Femur (tissue), 1 donor: Measurements from ENCODE around the gene ETHE1.
A peak's percentile ranks its signal among the peaks of the same experiment; 100 is the strongest.
"Not testable (repeated sequence)": the region's sequence is repeated elsewhere in the genome, so short reads cannot be mapped to it uniquely, and the experiment has no call there.

Experiments
- DNase-seq: peaks from one replicate; pipeline ENCODE4 v3.0.0-alpha.2; 2017

The ETHE1 gene

DNA sequence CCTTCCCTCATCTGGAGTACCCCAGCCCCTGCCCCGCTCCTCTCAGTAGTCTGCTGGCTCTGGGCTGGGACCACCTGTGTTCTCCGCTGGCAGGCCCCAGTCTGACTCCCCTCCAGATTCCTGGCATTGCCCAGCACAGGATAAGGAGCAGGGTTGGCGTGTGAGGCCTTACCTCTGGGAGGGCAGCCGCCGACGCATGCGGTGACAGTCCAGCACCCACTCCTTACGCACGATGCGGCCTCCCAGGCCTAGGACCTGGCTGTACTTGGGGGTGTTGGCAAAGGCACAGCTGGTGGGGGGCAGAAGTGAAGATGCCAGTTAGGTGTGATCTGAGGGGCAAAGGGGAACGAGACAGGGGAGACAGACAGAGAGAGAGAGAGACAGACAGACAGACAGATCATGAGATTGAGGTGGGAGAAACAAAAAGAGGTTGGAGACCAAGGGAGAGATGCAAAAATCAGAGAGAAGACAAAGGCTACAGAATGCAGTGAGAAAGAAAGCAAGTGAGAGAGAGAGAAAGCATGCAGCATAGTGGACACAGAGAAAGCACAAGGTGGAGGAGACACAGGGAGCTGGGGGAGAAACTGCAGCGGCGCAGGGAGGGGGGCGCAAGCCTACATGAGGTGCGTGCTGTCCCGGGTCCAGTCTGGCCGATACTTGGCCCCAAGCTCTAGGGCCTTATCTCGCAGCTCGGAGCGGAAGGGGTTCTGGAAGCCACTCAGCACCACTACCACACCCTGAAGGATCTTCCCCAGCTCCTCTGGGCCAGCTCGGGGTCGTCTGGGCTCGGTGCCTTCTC, 24.6 kb upstream of the ETHE1 start:
- DNase-seq, result no peak

DNA sequence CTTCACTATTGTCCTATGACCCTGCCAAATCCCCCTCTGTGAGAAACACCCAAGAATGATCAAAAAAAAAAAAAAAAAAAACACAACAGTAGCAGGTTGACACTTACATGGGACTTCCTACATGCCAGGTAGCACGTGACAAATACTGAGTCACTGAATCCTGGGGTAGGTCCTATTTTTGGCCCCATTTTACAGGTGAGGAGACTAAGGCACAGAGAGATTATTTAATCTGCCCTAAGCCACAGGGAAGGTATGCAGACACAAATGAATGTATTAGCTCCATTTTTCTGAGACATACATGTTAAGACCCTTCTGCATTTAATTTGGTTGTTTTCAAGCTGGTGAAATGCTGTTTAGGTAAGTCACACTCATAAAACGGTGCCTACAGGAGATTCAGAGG, 21.7 kb upstream of the ETHE1 start:
- DNase-seq, result no peak

DNA sequence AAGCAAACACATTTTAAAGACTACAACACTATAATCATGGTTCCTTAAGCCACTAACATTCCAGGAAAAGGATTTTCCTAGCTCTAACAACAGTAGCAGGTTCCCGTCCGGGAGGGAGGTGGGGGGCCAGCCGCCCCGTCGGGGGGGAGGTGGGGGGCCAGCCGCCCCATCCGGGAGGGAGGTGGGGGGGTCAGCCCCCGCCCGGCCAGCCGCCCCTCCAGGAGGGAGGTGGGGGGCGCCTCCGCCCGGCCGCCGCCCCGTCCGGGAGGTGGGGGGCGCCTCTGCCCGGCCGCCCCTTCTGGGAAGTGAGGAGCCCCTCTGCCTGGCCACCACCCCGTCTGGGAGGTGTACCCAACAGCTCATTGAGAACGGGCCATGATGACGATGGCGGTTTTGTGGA, 20.9 kb upstream of the ETHE1 start:
- not testable (repeated sequence) for DNase-seq

DNA sequence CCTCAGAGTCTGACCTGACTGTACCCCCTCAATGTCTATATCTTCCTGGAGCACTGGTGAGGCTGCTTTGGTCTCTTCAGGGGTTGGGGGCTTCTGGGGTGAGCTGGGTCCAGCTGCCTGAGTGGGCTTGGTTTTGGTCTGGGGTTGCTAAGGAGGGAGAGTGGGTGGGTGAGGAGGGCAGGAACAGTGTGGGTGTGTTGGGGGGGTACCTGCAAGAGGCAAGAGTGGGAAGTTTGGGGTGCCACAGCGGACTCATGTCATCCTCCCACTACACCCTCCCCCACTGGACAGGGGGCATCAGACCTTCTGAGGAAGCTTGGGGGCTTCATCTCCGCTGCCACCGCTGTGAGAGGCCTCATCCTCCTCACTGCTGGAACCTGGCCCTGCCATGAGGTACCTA, 19.6 kb upstream of the ETHE1 start:
- DNase-seq, result no peak

DNA sequence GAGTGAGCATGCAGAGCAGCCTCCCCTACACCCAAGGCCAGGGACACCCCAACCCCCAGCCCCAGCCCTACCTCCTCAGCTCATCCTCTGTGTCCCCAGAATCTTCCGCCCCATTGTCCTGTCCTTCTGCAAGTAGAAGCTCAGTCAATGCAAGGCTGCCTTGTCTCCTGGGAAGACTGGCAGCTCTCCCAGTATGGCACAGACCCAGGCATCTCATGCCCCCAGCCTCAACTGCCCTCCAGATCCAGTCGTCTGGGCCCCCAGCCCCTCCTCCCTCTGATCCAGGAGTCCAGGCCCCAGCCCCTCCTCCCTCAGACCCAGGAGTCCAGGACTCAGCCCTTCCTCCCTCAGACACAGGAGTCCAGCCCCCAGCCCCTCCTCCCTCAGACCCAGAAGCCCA, 19.0 kb upstream of the ETHE1 start:
- no peak for DNase-seq

DNA sequence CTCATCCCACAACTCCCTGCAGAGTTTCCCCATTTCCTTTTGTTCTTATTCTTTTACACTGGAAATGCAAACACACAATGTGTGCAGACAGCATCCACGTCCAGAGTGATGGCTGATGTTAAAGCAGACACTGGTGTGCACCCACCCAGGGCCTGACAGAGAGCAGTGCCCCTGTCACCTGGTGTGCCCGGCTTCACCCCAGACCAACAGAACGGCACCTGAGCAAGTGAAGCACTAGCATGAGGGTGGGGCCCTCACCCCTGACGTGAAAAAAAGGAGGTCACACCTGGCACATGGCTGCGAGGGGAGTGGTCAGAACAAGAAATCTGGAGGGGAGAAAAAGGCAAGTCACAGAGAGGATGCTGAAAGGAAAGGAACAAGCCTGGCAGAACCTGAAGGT, 18.3 kb upstream of the ETHE1 start:
- no peak for DNase-seq

DNA sequence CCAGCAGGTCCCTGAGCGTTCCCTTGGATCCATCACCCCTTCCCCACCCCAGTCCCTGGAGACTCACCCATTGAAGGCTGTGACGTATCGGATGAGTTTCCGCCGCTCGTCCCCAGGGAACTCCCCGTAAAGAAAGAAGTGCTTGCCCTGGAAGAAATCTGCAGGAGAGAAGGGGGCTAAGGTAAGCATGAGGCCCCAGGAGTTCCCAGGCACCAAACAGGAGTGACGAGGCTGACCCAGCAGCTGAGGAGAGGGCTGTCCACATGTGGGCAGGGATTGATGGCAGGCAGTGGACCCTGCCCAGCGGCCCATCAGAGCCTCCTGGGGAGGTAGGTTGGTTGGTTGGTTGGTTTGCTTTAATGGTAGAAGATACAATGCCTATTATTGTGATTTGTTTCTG, 17.1 kb upstream of the ETHE1 start:
- DNase-seq, result no peak

DNA sequence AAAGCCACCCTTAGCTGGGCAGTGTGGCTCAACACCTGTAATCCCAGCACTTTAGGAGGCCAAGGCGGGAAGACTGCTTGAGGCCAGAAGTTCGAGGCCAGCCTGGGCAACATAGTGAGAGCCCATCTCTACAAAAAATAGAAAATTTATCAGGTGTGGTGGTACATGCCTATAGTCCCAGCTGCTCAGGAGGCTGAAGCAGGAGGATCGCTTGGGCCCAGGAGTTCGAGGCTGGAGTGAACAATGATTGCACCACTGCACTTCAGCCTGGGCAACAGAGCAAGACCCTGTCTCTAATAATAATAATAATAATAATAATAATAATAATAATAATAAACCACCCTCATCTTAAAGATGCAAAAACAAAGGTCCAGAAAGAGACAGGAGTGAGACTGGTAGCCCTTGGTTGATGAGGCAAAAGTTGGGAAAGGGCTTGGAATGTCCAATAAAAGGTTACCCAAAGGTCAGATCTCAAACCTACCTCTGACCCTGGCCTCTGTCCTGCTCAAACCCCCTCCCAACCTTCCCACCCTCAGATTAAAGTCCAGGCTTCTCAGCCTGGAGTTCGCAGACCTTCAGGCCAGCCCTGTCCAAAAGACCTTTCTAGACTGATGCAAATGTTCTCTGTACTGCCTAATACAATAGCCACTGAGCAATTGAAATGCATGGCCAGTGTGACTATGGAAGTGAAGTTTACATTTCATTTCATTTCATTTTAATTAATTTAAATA, 15.1 kb upstream of the ETHE1 start:
- DNase-seq, result no peak

DNA sequence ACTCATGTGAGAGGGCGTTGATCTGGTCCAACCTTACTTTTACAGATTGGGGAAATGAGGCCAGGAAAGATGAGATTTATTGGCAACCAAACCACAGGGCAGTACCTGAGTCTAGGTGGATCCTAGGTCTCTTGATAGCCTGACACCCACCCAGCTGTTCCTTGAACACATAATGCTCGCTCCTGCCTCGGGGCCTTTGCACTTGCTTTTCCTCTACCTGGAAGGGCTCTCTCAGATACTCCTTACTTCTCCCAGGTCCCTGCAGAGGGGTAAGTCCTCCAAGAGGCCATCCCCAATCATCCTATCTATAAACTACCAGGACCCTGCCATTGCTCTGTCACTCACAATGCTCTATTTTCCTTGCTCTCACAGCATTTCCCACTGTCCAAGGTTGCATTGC, 13.4 kb upstream of the ETHE1 start:
- DNase-seq, result no peak

DNA sequence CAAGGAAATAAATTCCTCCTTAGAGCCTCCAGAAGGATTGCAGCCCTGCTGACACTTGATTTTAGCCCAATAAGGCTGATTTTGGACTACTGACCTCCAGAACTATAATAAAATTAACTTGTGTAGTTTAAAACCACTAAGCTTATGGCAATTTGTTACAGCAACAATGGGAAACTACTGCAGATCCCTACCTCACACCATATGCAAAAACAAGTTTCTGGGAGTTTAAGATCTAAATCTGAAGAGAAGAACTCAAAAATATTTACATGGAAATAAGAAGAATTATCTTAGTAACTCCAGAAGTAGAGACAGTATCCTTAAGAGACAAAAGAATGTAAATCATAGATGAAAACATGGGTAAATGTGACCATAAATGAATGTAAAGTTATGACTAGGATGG, 11.9 kb upstream of the ETHE1 start:
- no peak for DNase-seq

DNA sequence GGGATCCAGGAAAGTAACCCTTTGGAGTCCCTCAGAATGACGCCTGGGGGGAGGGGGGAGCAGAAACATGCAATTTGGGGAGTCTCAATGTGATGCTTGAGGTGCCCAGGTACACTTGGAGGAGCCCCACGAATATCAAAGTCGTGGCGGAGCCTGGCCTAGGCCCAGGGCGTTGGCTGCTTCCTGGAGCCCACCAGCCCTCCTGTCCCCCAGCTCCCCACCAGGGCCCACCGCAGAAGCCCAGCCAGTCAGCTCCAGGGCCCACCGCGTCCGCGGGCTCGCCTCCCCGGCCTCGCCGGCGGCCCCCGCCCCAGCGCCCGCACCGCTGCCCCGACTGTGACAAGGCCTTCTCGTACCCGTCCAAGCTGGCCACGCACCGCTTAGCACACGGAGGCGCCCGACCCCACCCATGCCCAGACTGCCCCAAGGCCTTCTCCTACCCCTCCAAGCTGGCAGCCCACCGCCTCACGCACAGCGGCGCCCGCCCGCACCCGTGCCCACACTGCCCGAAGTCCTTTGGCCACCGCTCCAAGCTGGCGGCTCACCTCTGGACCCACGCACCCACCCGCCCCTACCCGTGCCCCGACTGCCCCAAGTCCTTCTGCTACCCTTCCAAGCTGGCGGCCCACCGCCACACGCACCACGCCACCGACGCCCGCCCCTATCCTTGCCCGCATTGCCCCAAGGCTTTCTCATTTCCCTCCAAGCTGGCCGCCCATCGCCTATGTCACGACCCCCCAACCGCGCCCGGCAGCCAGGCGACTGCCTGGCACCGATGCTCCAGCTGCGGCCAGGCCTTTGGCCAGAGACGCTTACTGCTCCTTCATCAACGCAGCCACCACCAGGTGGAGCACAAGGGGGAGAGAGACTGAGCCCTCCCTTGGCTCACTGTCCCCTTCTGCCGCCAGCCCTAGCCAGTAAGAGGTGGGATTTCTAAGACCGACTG, 8.1 kb upstream of the ETHE1 start:
- peak; percentile 86 for DNase-seq

DNA sequence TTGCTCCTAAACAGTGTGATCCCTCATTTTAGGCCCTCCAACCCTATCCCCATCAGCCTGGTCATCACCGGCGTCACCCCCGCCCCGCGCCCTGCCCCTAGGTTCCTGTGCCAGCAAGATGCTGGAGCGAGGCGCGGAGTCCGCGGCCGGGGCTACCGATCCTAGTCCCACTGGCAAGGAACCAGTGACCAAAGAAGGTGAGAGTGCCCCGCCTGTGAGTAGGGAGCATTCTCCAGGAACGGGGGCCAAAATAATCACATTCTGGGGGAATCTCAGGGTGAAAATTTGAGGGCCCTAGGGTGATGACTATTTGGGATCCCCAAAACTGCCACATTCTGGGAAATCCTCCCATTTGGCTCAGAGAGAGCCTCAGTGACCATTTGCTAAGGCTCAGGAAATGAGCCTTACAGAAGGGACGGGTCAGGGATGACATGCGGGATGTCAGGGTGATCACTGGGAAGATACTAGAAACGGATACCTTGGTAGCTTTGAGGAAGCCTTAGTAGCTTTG, 7.4 kb upstream of the ETHE1 start:
- DNase-seq, result no peak

DNA sequence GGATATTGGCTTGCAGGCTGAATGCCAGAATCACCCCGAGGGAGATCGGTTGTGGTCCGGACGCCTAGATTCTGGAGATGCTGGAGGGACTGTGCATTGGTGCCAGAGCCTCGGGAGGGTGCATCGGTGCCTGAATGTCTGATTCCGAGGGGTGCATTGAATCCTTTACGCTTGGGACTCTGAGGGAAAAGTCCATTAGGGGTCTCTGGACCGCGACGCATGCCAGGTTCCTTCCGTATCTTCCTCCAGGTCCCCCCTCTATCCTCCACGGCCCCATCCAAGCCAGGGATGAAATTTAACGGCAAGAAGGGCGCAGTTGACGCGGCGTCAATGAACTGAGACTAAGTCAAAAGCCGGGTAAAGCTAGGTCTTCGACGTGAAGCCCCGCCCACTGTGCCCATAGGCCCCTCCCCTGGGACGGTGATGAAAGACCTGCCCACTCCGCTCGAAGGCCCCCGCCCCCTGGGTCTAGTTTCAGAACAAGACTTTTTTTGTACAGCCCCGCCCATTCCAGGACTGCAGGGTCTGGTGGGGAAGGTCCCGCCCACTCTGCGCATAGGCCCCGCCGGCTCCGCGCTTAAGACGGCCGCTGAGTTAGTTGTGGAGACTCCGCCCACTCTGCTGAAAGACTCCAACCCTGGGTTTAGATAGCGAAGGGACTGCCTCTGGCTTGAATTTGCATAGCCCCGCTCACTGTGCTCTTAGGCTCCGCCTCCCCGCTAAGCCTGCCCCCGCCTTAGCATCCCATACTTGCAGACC, 6.7 kb upstream of the ETHE1 start:
- peak; percentile 99 for DNase-seq

DNA sequence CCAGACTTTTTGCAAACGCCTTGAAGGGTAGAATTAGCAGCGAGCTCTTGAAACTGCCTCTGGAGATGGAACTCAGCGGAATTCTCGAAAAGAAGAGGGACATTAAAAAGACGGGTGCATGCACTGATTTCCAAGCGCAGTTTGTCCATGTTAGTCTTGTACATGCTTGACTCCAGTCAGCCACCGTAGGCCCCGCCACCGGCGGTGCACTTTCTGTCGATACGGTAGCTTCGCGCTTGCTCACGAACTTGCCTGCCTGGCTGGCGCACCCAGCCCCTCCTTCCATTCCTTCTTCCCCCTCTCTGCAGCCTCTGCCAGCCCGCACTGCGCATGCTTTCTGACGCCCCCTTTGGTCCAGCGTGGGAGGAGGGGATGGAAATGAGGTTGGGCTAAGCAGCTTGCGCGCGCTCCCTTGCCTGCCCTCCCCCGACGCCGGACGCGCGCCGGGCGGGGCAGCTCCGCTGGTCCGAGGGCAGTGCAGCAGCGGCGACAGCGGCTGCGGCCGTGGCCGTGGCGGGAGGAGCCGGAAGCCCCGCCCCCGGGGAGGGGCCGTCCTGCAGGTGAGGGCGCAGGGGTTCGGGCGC, 6.1 kb upstream of the ETHE1 start, which contains the start of gene ZNF575:
Gene ZNF575 (plus strand): TSS at position 227 of the 584 bp plus-strand sequence. CDS start 1,235 bp downstream, outside the sequence.
- DNase-seq, result peak; percentile 99

DNA sequence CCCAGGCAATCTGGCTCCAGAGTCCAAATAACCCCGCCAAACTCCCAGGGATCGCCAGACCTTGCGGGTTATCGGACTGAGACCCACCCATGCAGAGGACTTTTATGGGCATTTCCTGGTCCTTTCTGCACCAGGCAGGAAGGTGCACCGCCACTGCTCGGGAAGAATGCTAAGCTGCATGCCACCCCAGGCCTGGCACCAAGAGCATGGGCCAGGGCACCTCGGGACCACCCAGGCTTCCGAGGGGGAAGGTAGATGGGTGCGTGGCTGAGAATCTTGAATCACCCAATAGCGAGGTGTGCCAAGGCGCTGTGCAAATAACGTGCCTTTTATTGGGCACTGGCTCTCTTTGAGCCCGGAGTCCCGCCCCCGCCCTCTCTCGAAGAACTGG, 5.6 kb upstream of the ETHE1 start:
- no peak for DNase-seq

DNA sequence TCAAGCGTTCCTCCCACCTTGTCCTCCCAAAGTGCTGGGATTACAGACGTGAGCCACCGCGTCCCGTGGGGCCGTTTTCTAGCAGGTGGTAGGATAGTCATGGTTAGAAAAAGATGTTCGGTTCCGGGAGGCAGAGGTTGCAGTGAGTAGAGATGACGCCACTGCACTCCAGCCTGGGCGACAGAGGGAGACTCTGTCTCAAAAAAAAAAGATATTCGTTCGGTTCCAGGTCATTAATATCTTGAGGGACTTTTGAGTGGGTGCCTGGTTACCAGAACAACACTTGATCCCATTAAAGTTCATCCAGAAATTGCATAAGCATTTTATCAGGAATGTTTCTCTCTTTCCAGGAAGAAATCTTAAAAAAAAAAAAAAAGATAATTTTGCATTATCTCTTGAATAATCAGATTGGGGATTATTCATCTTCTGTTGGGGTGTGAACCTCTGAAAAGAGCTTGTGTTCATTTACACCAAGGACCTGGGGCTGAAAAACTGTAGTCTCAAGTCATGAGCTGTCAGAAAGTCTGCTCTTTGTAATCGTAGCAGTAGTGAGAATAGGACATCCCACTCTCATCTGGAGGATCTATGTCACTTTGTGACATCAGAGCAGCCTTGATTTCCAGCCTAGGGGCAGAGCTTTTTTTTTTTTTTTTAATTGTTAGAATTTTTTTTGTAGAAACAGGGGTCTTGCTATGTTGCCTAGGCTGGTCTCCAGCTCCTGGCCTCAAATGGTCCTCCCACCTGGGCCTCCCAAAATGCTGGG, 1.0 kb upstream of the ETHE1 start:
- no peak for DNase-seq

DNA sequence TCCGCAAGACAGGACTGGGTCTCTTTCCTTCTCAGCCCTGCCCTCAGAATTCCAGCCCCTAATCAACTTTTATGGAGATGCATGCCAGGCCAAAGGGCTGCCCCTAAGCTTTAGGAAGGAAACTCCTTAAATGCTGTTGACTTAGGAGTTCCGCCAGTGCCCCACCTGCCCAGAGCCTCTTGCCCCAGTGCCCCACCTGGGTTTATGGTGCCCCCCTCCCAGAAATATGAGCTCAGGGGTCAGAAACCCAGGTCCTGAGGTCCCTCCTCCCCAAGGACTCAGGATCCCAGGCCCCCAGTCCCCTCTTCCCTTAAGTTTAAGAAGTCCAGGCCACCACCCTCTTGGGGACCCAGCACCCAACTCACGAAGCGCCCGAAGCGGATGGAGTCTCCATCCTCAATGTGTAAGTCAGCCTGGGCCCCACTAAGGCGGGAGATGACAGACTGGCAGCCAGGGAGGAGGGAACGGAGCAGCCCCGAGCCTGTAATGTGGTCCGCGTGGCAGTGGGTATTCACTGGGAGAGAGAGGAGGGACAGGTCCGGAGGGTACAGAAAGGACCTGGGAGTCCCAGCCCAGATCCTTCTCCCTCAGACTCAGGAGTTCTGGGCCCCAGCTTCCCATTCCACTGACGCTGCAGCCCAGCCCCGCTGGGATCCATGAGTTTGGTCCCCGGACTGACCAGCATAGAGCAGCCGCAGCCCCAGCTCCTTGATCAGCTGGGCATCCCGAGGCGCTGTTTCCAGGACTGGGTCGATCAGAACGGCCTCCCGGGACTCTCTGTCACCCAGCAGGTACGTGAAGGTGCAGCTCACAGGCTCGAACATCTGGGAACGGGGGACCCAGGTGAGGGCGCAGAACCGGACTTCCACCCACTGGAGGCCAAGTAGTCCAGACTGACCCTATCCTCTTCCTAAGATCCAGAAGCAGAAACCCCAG, 897 bp downstream of the ETHE1 start:
- peak; percentile 44 for DNase-seq

DNA sequence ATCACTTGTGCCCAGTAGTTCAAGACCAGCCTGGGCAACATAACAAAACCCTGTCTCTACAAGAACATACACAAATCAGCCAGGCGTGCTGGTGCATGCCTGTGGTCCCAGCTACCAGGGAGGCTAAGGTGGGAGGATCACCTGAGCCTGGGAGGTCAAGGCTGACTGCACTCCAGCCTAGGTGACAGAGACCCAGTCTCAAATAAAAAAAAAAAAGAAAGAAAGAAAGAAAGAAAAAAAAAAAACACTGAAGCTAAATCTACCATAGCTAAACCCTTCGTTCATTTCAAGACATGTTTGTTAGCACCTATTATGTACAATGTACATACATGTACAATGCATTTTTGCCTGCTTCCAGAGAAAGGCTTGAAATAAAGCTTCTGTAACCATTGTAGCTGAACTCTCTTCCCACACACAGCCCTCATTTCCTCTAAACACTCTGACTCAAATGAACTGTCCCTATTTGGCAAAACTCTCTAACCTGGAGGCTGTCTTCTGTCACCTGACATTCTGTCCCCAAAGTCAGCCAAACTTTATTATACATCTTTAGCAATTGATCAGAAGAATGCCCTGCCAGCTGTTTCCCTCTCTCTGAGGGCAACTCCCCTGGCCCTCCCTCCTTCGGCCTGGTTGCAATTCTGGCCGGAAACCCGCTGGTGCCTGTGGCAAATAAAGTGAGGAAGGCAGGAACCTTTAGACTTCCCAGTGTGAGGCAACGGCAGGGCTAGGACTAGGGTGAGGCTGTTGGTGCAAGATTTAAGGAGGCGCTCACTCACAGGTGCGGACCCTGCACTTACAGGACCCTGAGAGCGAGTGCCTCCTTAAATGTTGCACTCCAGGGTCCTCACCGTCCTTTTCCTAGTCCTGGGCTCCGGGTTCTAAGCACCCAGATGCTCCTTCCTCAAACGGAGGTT, 1.8 kb downstream of the ETHE1 start:
- peak; percentile 55 for DNase-seq

DNA sequence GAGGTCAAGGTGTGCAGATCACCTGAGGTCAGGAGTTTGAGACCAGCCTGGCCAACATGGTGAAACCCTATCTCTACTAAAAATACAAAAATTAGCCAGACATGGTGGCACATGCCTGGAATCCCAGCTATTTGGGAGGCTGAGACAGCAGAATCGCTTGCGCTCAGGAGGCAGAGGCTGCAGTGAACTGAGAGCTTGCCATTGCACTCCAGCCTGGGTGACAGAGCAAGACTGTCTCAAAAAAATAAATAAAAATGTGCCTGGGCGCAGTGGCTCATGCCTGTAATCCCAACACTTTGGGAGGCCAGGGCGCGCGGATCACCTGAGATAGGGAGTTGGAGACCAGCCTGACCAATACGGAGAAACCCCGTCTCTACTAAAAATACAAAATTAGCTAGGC, 3.3 kb downstream of the ETHE1 start:
- DNase-seq, result not testable (repeated sequence)
